GM23248 (cell line): Measurements from ENCODE around the gene VWA1.

Experiments used
- EZH2 ChIP-seq: fragments of 200-600 bp; sonication (generic); IDR thresholded peaks from 2 replicates; pipeline ENCODE4 v1.6.1; 2018; ENCODE audit warnings: antibody characterized with exemption, mild to moderate bottlenecking; ENCODE audit not compliant: insufficient read depth, poor library complexity, severe bottlenecking
- EZH2phosphoT487 ChIP-seq: fragments of 200-600 bp; sonication (generic); IDR thresholded peaks from 2 replicates; pipeline ENCODE4 v1.6.1; 2018; ENCODE audit warnings: antibody characterized with exemption, moderate library complexity, mild to moderate bottlenecking, low read depth; ENCODE audit not compliant: insufficient read depth

- TF ChIP-seq EZH2phosphoT487, result no peak
- TF ChIP-seq EZH2, result no peak
Measured at GRCh38 chr1:1487701-1488100, 52.2 kb downstream of the VWA1 start.
